HCEC 1CT (cell line): ENCODE measurements around the gene COLEC11.

Experiments
- DNase-seq: peaks from one replicate; pipeline ENCODE4 v3.0.0-alpha.2; 2017

Gene COLEC11

GRCh38 chr2:3639653-3640052 is 44.7 kb downstream of the COLEC11 start:
- DNase-seq: no peak

- DNase-seq: no peak
Measured at GRCh38 chr2:3641181-3641580, 46.3 kb downstream of the COLEC11 start.

GRCh38 chr2:3641841-3642421 is 47.0 kb downstream of the COLEC11 start:
- DNase-seq: no peak

GRCh38 chr2:3642521-3643215 is 47.8 kb downstream of the COLEC11 start:
- DNase-seq: no peak

- no peak for DNase-seq
Measured at GRCh38 chr2:3643371-3644245, 48.7 kb downstream of the COLEC11 start.

- DNase-seq: no peak
Measured at GRCh38 chr2:3644246-3644525, 49.3 kb downstream of the COLEC11 start.

GRCh38 chr2:3644891-3645605 is 50.1 kb downstream of the COLEC11 start:
- DNase-seq: no peak

- DNase-seq: no peak
Measured at GRCh38 chr2:3645745-3646389, 51.0 kb downstream of the COLEC11 start.

GRCh38 chr2:3646446-3646845 is 51.5 kb downstream of the COLEC11 start:
- DNase-seq: no peak

- no peak for DNase-seq
Measured at GRCh38 chr2:3647246-3647645, 52.3 kb downstream of the COLEC11 start.

- no peak for DNase-seq
Measured at GRCh38 chr2:3647831-3648651, 53.1 kb downstream of the COLEC11 start.

- no peak for DNase-seq
Measured at GRCh38 chr2:3648652-3649177, 53.8 kb downstream of the COLEC11 start.

- DNase-seq: no peak
Measured at GRCh38 chr2:3649581-3649980, 54.7 kb downstream of the COLEC11 start.

- no peak for DNase-seq
Measured at GRCh38 chr2:3650140-3650920, 55.4 kb downstream of the COLEC11 start.

GRCh38 chr2:3651691-3652648 is 57.1 kb downstream of the COLEC11 start:
- DNase-seq: peak; percentile 31

GRCh38 chr2:3652896-3653625 is 58.1 kb downstream of the COLEC11 start:
- DNase-seq: no peak

GRCh38 chr2:3654011-3654410 is 59.1 kb downstream of the COLEC11 start:
- no peak for DNase-seq

GRCh38 chr2:3654531-3655225 is 59.8 kb downstream of the COLEC11 start:
- no peak for DNase-seq
